GM18520 (cell line): ENCODE measurements around the gene NCBP1.

Experiments
- ATAC-seq: cut with Tn5 transposase; IDR thresholded peaks from one replicate; pipeline ENCODE4 v1.9.1; 2021; ENCODE audit not compliant: unreplicated experiment

Gene NCBP1

GRCh38 chr9:97625620-97626019, 8.0 kb upstream of the NCBP1 start:
- ATAC-seq, result no peak

DNA sequence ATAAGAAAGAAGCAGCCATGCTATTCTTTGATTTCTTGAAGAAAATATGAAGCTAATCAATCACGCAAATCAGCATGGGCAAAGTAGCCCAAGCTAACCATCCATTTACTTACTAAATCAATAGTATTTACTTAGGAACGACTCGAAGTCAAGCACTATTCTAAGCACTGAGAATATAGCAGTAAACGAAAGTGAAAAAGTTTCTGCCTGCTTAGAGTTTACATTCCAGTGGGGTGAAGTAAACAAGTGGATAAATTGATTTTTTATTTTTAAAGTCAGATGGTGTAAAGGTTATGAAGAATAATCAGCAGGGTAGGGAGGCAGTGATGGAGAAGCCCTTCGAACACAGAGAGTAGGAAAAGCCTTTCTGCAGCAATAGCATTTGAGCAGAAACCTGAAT, 6.0 kb upstream of the NCBP1 start:
- no peak for ATAC-seq

DNA sequence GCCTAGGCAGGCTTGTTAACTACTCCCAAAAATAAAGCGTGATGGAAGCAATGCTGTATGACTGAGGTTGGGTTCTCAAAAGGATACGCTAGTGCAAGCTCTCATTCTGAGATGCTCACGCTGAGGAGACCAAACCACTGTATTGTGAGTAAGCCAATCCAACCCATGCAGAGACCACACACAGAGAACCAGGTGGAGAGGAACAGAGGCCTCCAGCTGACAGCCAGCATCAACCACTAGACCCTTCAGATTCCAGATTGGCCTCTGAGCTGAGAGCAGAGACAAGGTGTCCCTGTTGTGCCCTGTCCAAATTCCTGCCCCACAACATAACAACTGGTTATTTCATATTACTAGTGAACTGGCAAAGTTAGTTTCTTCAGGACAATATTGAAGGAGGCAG, 5.0 kb upstream of the NCBP1 start:
- ATAC-seq, result no peak

DNA sequence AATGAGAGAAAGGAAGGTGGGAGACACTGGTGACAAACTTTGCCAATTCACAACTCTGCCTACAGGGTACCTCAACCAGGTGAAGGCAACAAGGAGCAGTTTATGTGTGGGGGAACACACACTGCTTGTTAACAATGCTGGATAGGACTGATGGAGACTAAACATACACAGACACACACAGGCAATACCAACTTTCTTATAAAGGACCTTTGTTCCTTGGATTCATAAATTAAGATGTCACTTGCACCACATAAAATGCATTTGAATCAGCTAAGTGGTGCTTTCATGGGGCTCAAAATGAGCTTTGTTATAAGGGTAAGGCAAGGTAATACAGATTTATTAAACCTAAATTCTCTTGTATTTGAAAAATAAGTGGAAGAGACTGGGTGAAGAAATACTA, 4.5 kb upstream of the NCBP1 start:
- no peak for ATAC-seq

GRCh38 chr9:97630591-97630990, 3.0 kb upstream of the NCBP1 start:
- ATAC-seq, result no peak

GRCh38 chr9:97632248-97632984, 1.2 kb upstream of the NCBP1 start:
- ATAC-seq, result peak; percentile 10

DNA sequence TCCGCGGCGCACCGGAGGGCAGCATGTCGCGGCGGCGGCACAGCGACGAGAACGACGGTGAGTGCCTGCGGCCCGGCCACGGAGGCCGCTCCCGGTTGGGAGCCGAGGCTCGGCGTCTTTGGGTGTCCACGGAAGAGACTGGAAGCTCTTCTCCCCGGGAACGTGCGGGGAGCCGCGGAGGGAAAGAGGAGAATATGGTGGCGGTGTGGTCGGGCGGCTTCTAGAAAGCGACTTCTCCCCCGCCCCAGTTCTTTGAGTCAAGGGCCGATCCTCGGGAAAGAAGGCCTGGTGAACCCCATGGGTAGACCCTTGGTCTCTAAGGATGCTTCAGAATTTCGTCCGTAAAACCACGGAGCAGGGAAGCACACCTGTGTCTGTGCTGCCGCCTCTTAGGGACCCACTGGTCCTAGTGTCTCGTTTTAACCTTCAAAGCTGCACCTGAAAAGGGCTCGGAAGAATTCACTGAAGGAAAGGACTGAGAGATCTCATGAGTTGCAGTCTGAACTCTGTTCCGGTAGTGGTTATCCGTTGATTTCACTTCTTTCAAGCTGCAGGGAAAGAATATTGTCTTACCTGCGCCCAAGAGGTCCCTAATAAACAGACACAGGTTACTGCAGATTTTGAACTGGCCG, 354 bp downstream of the NCBP1 start:
- no peak for ATAC-seq

DNA sequence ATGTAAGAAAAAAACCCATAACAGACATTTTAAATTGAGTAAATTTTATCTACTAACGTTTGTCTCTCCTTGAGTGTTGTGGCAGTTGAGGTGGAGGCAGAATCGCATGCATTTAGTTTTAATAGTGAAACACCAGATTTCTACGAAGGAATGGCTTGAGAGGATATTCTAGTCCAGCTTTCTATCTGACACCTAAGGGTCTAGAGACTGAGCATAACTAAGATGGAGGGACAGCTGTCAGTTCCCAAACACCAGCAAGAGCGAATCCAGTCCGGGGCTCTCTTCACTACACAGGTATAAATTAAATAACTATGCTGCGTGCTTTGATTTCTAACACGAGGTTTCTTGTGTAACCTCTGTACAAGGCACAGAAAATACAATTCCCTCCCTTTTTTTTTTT, 1.4 kb downstream of the NCBP1 start:
- ATAC-seq, result no peak

- no peak for ATAC-seq
Measured at GRCh38 chr9:97636903-97637302, 3.3 kb downstream of the NCBP1 start.

DNA sequence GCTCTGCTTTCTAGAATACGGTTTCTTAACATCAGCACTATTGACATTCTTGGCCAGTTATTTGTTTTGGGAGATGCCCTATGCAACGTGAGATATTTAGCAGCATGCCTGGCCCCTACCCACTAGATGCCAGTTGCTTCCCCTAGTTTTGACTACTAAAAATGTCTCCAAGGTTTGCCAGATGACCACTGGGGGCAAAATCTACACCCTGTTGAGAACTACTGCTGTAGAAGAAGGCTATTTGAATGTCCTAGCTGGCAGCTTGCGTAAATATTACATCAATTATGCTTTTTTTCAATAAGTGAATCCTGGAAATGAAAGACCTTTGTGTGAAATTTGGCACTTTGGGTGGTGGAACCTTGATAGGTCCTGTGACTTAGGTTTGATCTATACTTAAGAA, 5.0 kb downstream of the NCBP1 start:
- ATAC-seq, result no peak

DNA sequence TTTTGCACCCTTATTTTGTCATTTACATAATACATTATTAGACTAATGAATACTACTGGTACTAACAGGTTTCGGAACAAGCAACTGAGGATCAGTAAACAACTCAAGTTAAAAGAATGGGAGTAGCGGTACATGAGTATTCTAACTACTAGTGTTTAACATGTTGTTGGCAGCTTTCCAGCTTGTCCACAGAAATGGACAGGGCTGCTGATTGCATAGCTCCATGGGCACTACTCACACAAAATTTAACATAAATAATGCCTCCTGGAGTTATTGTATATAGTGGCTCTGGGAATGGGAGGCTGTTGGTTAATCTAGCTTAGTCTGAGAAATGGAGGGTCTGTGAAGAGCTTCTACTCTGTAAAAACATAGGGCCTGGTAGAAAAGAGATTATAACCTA, 6.7 kb downstream of the NCBP1 start:
- no peak for ATAC-seq

DNA sequence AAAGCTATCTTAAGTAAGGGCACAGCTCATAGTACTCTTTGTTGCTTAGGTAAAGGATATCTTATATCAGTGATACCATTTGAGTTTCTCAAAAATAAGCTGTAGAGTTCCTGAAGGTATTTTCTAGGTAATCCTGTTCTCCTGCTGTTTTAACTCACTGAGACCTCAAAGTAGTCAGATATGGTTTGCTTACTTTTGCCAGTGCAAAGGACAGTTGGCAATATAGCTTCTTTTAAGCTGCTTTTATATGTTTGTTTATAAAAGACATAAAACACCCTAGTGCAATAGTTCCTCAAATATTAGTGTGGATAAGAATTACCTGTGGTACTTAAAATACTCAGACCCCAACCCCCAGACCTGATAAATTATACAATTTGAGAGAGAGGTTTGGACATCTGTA, 12.1 kb downstream of the NCBP1 start:
- no peak for ATAC-seq

DNA sequence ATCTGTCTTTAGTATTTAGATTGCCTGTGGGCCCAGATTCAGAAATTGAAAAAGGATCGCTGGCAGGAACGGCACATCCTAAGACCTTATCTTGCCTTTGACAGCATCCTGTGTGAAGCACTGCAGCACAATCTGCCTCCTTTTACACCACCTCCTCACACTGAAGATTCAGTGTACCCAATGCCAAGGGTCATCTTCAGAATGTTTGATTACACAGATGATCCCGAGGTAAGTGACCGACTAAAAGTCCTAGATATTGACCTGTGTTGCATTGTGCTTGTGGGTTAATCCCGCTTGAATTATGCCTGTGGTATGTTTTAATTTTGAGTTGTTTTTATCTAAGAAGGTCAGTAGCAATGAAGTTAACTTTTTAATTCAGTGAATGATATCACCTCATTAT, 14.4 kb downstream of the NCBP1 start:
- ATAC-seq, result no peak

DNA sequence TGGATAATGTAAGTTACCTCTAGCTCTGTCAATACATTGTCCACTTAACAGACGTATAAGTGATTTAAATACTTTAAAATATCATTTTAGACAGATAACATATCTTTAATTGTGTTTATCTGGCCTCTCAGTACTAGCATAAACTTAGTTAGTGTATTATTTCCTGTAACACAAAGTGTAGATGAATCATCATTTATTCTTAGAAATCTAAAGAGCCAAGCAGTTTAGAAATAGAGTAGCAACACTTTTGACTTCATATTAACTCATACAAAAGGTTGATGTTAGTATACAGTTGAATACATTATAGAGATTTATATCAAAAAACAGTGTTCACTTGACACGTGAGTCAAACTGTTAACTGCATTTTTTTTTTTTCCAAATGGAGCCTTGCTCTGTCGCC, 18.0 kb downstream of the NCBP1 start:
- ATAC-seq, result no peak

- ATAC-seq, result no peak
Measured at GRCh38 chr9:97658707-97659106, 25.1 kb downstream of the NCBP1 start.

- no peak for ATAC-seq
Measured at GRCh38 chr9:97659771-97660170, 26.1 kb downstream of the NCBP1 start.

- no peak for ATAC-seq
Measured at GRCh38 chr9:97660340-97660739, 26.7 kb downstream of the NCBP1 start.

DNA sequence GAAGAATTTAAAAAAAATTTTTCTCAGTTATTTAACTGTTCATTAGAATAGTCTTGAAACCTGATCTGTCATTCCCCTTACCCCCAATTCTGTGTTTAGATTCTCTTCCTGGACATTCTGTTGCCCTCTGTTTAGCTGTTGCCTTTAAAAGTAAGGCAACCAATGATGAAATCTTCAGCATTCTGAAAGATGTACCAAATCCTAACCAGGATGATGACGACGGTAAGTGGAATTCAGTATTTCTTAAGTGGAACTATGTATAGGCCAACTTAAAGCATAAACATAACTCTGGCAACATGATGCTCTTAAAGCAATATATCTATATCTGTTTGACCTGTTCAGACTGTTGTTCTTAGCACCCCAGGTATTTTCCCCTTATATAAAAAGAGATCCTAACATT, 27.2 kb downstream of the NCBP1 start:
- no peak for ATAC-seq

- no peak for ATAC-seq
Measured at GRCh38 chr9:97665742-97666141, 32.1 kb downstream of the NCBP1 start.

DNA sequence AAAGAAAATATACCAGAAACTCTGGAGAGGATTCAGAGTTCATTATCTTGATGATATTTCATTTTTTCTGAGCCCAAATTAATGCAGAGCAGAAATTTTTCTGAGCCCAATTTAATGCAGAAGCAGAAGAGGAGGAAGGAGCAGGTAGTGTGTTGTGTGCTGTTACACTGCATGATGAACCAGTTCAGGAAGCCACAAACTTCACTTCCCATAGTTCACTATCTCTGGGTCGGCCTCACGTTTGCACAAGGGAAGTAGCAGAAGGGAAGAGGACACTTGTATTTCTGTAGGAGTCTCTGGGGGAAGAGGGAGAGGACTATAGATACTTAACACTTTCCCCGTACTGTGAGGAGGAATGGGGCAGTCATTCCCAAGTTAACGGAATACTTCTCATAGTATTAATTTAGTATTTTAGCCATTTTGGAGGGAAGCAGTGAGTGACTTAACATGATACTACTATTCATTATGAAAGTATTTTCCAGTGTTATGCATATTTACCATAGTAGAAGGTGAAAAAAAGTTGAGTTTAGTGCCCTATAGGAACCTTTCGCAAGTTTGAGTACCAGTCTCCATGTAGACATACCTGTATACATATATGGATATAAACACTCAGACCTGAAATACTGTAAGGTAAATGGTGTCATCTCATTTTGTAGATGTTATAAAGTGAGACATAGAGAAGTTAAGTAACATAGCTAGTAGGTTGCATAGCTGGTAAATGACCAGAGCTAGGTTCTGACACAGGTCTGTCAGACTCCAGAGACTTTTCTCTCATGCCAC, 33.5 kb downstream of the NCBP1 start:
- ATAC-seq, result no peak

GRCh38 chr9:97668485-97668884, 34.9 kb downstream of the NCBP1 start:
- no peak for ATAC-seq

DNA sequence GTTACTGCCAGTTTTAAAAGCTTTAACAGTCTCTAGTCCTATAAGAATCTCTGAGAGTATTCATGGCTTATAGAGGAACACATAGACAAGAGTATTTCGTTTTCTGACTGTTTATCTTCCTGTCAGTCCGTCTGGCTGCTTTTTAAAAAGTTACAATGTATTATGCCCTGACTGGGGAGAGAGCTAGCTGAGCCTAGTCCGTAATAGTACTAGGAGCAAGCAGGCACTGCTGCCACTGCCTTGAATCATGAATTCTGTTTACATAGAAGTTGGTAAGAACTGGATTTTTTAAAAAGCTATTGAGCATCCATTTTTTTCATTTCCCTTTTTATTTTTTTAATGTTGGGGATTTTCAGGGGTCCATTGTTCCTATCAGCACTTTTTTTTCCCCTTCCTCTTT, 37.0 kb downstream of the NCBP1 start:
- ATAC-seq, result no peak
